ENCODE data around the gene CAVIN3.

- TF ChIP-seq CTCF (IDR thresholded peaks at IDR 0.05) (no peak), EZH2 (IDR thresholded peaks at IDR 0.05; ENCODE audit: borderline replicate concordance, insufficient read depth, low read depth, low read length, poor library complexity, severe bottlenecking) (no peak)
Measured at GRCh38 chr11:6269994-6270393, 50.3 kb downstream of the CAVIN3 start.
